ENCODE measurements around the gene EPB41L2.

EPB41L2 gene

GRCh38 chr6:130896249-130896648 is 166.8 kb downstream of the EPB41L2 start:
- no peak for DNase-seq

- no peak for DNase-seq
These were observed 167.5 kb downstream of the EPB41L2 start for GRCh38 chr6:130895516-130895915.

GRCh38 chr6:130893766-130894165 is 169.3 kb downstream of the EPB41L2 start:
- no peak for DNase-seq

GRCh38 chr6:130893277-130893676 is 169.8 kb downstream of the EPB41L2 start:
- DNase-seq, result no peak

- DNase-seq, result no peak
These were observed 172.5 kb downstream of the EPB41L2 start for GRCh38 chr6:130890521-130890971.

GRCh38 chr6:130889423-130889822 is 173.6 kb downstream of the EPB41L2 start:
- DNase-seq, result no peak

GRCh38 chr6:130888246-130888645 is 174.8 kb downstream of the EPB41L2 start:
- DNase-seq, result no peak

GRCh38 chr6:130886966-130887365 is 176.1 kb downstream of the EPB41L2 start:
- no peak for DNase-seq

GRCh38 chr6:130885392-130886192 is 177.5 kb downstream of the EPB41L2 start:
- DNase-seq, result peak; percentile 44

- no peak for DNase-seq
These were observed 180.7 kb downstream of the EPB41L2 start for GRCh38 chr6:130882370-130882769.

GRCh38 chr6:130879826-130880225 is 183.2 kb downstream of the EPB41L2 start:
- DNase-seq, result no peak

GRCh38 chr6:130873746-130874145 is 189.3 kb downstream of the EPB41L2 start:
- no peak for DNase-seq

- no peak for DNase-seq
These were observed 190.6 kb downstream of the EPB41L2 start for GRCh38 chr6:130872250-130873095.

- DNase-seq, result no peak
These were observed 192.7 kb downstream of the EPB41L2 start for GRCh38 chr6:130870179-130870880.

GRCh38 chr6:130869681-130870080 is 193.4 kb downstream of the EPB41L2 start:
- DNase-seq, result no peak

GRCh38 chr6:130865793-130866192 is 197.3 kb downstream of the EPB41L2 start:
- DNase-seq, result no peak

- DNase-seq, result no peak
These were observed 198.7 kb downstream of the EPB41L2 start for GRCh38 chr6:130864344-130864743.

GRCh38 chr6:130863415-130864230 is 199.4 kb downstream of the EPB41L2 start:
- no peak for DNase-seq

- no peak for DNase-seq
These were observed 200.7 kb downstream of the EPB41L2 start for GRCh38 chr6:130862370-130862769.

- DNase-seq, result no peak
These were observed 203.7 kb downstream of the EPB41L2 start for GRCh38 chr6:130859161-130859867.

- no peak for DNase-seq
These were observed 204.4 kb downstream of the EPB41L2 start for GRCh38 chr6:130858498-130859160.
